ENCODE measurements around the gene KIAA0319L.
"Not testable (repeated sequence)": the region's sequence is repeated elsewhere in the genome, so short reads cannot be mapped to it uniquely, and the experiment has no call there.

Gene KIAA0319L

GRCh38 chr1:35481229-35481628 lies 76.0 kb downstream of the KIAA0319L start:
- no peak for TF ChIP-seq CTCF (IDR thresholded peaks at IDR 0.05; ENCODE audit: low read depth, low read length, missing control alignments)
- DNase-seq (ENCODE audit: low read depth): no peak
- in situ Hi-C loops (cut with HindIII; ENCODE audit: low sequenced_read_pairs): no loop called here

GRCh38 chr1:35477870-35478269 lies 79.3 kb downstream of the KIAA0319L start:
- in situ Hi-C loops (cut with HindIII; ENCODE audit: low sequenced_read_pairs): no loop called here
- no peak overlapping the region for H3K4me3 ChIP-seq (ENCODE audit: low read depth, low read length)
- no peak for DNase-seq (ENCODE audit: low read depth)
- no peak for TF ChIP-seq CTCF (IDR thresholded peaks at IDR 0.05; ENCODE audit: low read depth, low read length, missing control alignments)

More at GRCh38 chr1:35481229-35481628, 76.0 kb downstream of the KIAA0319L start:
- H3K4me3 ChIP-seq (ENCODE audit: low read depth, low read length): no peak overlapping the region

GRCh38 chr1:35475856-35476674 lies 81.1 kb downstream of the KIAA0319L start:
- DNase-seq (ENCODE audit: low read depth): no peak
- TF ChIP-seq CTCF (IDR thresholded peaks at IDR 0.05; ENCODE audit: low read depth, low read length, missing control alignments): no peak
- in situ Hi-C loops (cut with HindIII; ENCODE audit: low sequenced_read_pairs): no loop called here

GRCh38 chr1:35475356-35475755 lies 81.8 kb downstream of the KIAA0319L start:
- H3K4me3 ChIP-seq (ENCODE audit: low read depth, low read length): no peak overlapping the region
- in situ Hi-C loops (cut with HindIII; ENCODE audit: low sequenced_read_pairs): no loop called here
- no peak for DNase-seq (ENCODE audit: low read depth)
- TF ChIP-seq CTCF (IDR thresholded peaks at IDR 0.05; ENCODE audit: low read depth, low read length, missing control alignments): no peak

More at GRCh38 chr1:35475856-35476674, 81.1 kb downstream of the KIAA0319L start:
- H3K4me3 ChIP-seq (ENCODE audit: low read depth, low read length): no peak overlapping the region

- in situ Hi-C loops (cut with HindIII; ENCODE audit: low sequenced_read_pairs); H3K4me3 ChIP-seq (ENCODE audit: low read depth, low read length); DNase-seq (ENCODE audit: low read depth): not testable (repeated sequence)
These were observed 84.0 kb downstream of the KIAA0319L start for GRCh38 chr1:35473216-35473615.

GRCh38 chr1:35470977-35471613 lies 86.1 kb downstream of the KIAA0319L start:
- no peak for TF ChIP-seq CTCF (IDR thresholded peaks at IDR 0.05; ENCODE audit: low read depth, low read length, missing control alignments)
- H3K4me3 ChIP-seq (ENCODE audit: low read depth, low read length): no peak overlapping the region
- in situ Hi-C loops (cut with HindIII; ENCODE audit: low sequenced_read_pairs): no loop called here
- DNase-seq (ENCODE audit: low read depth): no peak

GRCh38 chr1:35466120-35466519 lies 91.1 kb downstream of the KIAA0319L start:
- H3K4me3 ChIP-seq (ENCODE audit: low read depth, low read length): no peak overlapping the region
- no peak for TF ChIP-seq CTCF (IDR thresholded peaks at IDR 0.05; ENCODE audit: low read depth, low read length, missing control alignments)
- in situ Hi-C loops (cut with HindIII; ENCODE audit: low sequenced_read_pairs): no loop called here
- DNase-seq (ENCODE audit: low read depth): no peak

- in situ Hi-C loops (cut with HindIII; ENCODE audit: low sequenced_read_pairs); DNase-seq (ENCODE audit: low read depth); H3K4me3 ChIP-seq (ENCODE audit: low read depth, low read length): not testable (repeated sequence)
These were observed 93.5 kb downstream of the KIAA0319L start for GRCh38 chr1:35463749-35464148.
